Activated CD4-positive, alpha-beta T cell treated with anti-CD3 and anti-CD28 coated beads, Interleukin-2, amount 50 U/mL, for 48 hours (primary cell): ENCODE measurements around the gene PDPR.
"Not testable (repeated sequence)": the region's sequence is repeated elsewhere in the genome, so short reads cannot be mapped to it uniquely, and the experiment has no call there.

Source experiments
- DNase-seq, 2 experiments: peaks; one replicate each; pipeline ENCODE4 v3.0.0-alpha.2; 2020

Gene PDPR

DNA sequence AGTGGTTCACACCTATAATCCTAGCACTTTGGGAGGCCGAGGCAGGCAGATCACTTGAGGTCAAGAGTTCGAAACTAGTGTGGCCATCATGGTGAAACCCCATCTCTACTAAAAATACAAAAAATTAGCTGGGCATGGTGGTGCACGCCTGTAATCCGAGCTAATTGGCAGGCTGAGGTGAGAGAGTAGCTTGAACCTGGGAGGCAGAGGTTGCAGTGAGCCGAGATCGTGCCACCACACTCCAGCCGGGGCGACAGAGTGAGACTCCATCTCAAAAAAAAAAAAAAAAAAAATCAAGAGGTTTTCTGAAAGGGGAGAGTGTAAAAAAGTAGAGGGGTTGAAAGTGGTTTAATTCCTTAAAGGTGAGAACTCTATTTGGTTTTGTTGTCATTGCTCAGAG lies 21.7 kb downstream of the PDPR start:
- not testable (repeated sequence) for DNase-seq

DNA sequence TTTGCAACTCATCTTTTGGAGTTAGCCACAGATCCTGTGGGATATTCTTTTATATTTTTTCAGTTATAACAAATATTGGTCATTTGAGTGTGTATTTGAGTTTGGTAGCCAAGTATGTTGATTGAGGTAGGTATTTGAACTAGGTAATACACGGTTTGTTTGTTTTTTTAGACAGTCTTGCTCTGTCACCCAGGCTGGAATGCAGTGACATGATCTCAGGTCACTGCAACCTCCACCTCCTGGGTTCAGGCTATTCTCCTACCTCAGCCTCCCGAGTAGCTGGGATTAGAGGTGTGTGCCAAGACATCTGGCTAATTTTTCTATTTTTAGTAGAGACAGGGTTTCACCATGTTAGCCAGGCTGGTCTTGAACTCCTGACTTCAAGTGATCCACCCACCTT lies 22.5 kb downstream of the PDPR start:
- DNase-seq: not testable (repeated sequence)

DNA sequence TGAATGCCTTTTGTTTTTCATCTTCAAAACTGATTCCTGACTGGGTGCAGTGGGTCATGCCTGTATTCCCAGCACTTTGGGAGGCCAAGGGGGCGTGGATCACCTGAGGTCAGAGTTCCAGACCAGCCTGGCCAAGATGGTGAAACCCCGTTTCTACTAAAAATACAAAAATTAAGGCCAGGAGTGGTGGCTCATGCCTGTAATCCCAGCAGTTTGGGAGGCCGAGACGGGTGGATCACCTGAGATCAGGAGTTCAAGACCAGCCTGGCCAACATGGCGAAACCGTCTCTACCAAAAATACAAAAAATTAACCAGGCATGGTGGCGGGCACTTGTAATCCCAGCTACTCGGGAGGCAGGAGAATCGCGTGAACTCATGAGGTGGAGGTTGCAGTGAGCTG lies 28.6 kb downstream of the PDPR start:
- not testable (repeated sequence) for DNase-seq

DNA sequence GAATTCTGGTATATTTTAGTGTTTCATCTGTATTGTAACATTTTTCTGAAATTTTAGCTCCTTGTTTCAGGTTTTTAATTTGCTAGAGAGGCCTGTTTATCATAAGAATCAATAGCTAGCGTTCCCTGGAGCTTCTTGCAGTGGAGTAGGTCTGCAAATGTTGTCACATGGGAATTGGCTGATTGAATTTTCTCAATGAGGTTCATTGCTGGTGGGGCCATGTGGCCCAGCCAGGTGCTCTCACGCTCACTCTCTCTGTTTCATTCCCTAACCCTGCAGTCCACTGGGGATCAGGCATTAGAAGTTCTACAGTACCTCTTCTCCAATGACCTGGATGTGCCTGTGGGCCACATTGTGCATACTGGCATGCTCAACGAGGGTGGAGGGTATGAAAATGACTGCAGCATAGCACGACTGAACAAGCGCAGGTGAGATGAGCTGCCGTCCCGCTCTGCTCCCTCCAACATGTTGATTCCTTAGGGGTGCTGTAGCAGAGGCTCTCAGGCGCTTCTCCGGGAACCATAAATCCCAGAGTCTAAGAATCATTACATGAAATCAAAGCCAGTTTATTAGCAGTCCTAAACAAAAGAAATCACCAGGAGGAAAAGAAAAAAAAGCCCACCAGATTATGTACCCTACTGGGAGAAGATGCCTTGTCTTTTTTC lies 29.2 kb downstream of the PDPR start:
- DNase-seq: not testable (repeated sequence)

DNA sequence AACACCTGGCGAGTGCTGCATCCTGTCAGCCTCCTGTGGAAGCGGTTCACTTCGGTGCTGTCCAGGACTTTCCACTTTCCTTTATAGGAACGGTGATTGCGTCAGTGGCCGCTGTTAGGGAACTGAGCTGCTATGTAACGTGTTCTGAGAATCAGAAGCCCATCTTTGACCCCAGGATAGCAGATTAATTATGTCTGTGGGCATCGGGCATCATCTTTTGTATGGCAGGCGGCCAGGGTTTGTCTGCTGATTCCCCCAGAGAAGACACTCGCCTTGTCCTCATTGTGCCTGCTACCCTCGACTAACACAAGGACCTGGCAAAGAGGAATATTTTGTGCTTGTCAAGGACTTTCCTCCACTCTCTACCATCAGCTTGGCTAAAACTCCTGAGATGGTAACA lies 33.7 kb downstream of the PDPR start:
- not testable (repeated sequence) for DNase-seq

DNA sequence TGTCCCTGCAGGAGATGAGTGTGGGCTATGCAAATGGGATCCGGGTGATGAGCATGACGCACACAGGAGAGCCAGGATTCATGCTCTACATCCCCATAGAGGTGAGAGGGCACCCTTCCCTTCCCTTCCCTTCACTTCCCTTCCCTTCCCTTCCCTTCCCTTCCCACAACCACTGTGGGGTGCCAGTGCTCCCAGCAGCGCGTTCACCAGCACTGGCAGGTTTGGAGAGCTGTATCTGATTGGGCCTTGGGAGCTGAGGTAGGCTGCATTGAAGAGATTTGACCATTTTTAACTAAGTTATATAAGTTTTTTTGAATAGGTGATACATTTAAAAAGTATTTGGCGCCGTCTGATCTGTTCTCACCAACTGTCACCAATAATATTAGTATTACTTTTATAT lies 34.3 kb downstream of the PDPR start:
- DNase-seq: not testable (repeated sequence)

DNA sequence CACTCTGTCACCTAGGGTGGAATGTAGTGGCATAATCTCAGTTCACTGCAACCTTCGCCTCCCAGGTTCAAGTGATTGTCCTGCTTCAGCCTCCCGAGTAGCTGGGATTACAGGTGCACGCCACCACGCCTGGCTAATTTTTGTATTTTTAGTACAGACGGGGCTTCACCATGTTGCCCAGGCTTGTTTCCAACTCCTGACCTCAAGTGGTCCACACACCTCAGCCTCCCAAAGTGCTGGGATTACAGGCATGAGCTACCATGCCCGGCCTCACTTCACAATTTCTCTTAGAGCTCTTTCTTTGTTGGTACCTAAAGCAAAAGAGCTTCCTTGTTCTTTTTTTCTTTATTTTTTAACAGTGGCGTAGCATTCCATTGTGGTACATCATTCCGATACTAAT lies 35.2 kb downstream of the PDPR start:
- DNase-seq: not testable (repeated sequence)

DNA sequence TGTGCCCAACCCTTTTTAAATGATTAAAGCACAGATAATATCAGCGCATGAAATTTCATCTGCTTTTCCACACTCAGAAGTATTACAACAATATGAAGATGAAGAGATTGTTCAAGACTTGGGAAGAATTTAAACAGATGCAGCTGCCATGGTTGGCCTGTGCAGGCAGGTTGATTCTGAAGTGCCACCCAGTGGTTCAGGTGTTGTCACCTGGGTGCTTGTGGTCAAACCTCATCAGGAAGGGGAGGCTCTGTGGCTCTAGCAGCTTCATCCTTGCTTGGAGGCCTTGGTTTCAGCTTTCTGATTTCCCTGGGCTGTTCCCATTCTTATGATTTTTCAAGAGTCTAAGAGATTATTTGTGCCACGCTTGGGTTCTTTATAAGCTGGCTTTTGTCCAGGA lies 37.3 kb downstream of the PDPR start:
- no peak for DNase-seq

DNA sequence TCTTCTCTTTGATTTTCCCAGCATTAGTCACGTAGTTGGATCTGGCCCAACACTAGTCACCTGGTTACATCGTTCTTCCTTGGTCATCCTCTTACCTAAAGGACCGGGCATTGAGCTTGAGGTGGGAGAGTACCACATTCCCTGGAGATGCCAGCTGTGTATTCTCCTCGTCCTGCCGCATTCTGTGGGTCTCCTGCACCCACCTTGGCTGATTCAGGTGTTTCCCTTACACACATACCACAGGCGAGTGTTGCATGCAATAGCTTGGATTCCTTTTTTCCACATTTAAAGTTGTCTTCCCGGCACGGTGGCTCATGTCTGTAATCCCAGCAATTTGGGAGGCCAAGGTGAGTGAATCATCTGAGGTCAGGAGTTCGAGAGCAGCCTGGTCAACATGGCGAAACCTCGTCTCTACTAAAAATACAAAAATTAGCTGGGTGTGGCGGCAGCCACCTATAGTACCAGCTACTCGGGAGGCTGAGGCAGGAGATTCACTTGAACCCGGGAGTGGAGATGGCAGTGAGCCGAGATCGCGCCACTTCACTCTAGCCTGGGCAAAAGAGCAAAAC lies 37.9 kb downstream of the PDPR start:
- no peak for DNase-seq

DNA sequence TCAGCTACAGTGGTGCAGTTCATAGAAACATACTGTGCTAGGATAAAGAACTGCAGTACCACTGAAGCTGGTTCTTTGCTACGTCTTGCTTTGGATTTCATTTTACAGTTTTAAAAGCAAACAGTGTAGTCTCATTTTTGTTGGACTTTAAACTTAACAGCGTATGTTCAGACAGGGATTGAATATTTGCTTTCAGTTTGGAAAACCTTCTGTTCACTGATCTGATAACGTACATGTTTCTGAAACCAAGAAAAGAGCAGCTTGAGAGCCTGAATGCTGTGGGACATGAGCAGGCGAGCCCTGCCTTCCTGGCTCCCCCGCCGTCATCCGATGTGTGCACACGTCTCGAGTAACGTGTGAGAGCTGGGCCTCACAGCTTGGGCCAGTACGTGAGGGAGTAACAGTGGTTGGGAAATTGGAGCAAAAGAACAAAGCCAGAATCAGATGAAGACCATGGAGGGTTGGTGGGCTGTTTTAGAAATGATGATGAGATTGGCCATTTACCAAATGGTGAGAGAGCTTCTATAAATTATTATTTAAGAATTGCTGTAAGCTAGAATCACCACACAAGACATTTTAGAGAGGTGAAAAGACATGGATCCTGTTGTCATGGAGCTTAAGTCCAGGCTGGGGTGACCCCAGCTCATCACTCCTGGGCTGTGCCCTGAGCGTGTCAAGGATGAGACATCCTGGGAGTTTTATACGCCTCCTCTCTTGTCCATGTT lies 38.6 kb downstream of the PDPR start:
- DNase-seq: no peak

DNA sequence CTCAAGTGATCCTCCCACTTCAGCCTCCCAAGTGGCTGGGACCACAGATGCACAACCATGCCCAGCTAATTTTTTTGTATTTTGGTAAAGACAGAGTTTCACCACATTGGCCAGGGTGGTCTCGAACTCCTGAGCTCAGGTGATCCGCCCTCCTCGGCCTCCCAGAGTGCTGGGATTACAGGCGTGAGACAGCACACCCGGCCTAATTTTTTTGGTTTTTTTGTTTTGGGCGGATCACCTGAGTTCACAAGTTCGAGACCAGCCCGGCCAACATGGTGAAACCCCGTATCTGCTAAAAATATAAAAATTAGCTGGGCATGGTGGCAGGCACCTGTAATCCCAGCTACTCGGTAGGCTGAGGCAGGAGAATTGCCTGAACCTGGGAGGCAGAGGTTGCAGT lies 40.6 kb downstream of the PDPR start:
- not testable (repeated sequence) for DNase-seq

DNA sequence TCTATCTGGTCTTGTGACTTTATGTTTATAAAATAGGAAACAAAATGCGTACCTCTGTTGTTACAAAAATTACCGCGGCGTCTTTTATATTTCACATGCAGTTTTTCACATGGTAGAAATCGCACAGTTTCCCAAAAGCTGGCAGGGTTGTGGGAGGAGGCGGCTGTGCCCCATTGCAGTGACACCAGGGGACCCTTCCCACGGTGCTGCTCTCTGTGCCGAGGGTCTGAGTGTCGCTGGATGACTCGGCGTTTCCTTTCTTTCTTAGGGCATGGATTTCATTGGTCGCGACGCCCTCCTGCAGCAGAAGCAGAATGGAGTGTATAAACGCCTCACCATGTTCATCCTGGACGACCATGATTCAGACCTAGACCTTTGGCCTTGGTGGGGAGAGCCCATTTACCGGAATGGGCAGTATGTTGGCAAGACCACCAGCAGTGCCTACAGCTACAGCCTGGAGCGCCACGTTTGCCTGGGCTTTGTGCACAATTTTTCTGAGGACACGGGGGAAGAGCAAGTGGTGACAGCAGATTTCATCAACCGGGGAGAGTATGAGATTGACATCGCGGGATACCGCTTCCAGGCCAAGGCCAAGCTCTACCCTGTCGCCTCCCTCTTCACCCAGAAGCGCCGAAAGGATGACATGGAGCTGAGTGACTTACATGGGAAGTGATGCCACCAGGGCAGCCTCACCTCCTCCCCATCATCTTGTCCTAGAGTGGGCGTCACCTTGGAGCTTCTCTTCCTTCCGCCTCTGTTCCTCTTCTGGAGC lies 42.3 kb downstream of the PDPR start:
- DNase-seq: no peak

DNA sequence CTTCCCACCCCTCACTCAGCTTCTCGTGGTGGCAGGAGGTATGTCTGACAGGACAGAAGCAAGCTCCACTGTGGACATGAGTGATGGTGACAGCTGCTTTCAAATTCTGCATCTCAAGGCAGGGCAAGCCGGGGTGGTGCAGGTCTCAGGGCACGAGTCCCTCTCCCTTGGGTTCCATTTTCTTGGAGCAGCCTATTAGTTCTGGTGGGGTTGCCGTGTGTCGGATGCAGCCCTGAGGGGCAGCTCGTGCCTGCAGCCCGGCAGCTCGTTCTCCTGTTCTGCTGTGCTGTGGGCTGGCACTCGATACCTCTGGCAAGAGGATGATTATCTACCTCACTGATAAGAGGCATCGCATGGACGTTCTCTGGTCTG lies 43.0 kb downstream of the PDPR start:
- DNase-seq: no peak

DNA sequence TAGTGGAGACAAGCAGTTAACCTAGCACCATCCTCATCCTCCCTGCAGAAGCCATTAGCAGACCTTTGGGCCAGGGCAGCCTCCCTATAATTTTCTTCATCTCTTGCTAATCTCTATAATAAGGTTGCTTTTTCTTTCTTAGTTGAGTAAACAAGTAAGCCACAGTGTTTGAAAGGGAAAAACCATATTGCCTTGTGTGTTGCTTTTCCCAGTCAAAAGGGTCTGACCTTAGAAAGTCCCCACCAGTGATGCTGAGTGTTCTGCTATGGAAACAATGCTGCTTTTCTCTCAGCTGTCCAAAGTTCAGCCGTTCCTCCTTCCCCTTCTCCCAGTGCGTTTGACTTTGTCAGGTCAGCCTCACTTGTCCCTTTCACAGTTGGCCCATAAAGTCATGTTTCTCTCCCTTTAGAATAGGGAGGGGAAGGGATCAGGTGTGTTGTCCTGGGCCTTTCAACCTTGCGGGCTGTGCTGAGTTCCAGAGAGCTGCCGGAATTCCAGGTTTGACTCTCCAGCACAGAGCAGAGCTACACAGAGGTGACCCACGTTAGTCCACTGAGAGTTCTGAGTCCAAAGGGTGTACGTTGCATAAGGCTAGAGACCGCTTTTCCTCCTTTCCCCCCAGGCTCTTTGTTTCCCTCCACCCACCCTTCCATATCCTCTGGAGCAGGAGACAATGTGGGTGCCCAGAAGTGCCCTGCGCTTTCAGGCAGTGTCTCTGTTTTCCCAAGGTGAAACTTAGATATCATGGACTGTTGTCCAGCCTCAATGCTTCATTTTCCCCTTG lies 43.5 kb downstream of the PDPR start:
- DNase-seq: no peak

DNA sequence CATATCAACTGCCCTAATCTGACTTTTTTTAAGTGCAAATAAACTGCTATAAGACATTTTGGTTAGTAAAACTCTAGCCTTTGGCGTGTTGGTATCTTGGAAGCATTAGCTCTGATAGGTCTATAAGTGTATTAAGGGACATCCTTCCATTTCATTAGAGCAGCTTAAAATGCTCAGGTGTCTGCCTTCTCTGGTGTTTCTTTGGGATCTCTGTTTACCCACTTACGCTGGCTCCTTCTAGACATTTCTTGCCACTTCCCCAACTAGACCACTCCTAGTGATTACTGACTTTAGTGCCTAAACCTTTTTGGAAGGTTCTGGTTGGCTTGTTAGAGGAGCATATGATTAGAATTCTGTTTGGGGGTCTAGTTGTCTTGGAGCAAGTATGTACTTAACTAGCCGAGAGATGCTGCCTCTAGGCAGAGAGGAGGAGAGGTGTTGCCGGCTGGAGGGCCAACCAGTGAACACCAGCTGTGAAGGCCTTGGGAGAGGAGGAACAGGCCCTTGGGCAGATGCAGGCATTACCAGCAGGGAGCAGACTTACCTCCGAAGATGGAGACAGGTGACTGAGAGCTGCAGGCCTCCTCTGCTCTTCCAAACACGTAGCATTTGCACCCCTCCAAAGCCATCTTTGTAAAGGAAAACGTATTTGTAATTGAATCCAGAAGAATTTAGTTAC lies 44.3 kb downstream of the PDPR start:
- DNase-seq: no peak

DNA sequence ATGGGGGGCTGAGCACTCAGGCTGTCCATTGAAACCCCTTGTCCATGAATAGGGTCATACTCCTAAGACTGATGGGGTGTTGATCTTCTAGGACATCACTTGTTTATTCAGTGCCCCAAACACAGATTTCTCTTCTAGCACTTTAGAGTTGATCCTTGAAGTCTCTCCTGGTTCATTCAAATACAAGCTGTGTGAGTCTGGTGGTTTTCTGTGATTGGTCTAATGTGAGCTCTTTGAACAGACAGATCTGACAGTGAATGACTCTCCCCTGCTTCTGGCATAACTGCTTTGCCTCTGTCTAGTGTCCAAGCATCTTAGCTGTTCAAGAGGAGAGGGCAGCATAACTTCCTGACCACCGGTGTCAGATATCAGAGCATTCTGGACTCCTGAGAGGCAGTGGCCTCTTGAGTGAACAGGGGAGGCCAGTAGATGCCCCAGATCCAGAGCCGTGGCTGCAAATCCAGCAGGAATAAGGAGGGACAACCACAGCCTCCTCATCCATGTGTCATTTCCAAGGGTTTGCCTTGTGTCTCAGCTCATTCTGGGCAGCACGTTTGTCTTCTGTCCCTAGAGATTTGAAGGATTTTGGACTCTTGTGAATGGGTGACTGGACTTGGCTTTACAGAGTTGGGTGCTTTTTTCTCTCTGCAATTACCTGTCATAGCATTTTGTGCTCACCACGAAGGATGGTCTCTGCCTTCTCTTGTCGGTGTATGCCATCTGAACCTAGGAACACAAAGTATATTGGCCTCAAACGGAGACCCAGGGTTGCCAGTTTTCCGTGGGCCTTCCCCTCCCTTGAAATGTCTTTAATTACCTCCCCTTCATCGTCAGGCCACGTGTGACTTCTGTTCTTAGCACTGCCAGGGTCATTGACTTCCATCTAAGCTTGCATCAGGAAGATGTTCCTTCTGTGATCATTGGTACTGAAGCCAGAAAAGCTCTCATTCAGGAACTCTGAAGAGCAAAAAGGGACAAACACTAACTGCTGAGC lies 45.5 kb downstream of the PDPR start:
- no peak for DNase-seq

DNA sequence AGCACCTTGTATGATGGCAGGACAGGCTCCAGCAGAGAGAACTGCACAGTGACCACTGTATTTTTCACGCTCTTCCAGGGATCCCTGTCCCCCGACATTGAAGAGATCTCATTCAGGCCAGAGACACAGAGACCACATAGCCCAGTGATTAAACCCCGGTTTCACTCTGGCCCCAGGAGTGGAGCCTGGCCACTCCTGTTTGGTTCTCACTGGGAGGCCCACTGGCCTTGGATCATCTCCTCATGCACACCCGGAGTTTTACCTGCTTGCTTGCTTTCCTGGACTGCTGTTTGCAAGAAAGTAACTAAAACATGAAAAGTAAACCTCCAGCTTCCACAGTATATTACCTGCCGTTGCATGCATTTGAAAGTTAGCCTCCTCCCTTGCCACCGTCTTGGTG lies 46.3 kb downstream of the PDPR start:
- no peak for DNase-seq

DNA sequence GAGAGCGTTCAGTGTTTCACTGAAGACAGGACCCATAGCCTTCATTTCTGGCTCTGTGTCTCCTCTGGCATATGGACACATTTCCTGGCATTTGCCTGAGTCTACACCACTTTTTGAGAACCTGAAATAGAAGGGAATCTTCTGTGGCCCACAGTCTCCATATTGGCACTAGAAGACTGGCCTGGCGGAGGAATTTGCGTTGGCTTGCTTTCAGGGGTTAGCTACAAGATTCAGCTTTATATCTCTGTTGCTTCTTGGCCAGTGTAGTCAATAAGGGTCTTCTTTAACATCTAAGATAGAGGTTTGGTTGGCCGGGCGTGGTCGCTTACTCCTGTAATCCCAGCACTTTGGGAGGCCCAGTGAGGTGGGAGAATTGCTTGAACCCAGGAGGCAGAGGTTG lies 46.7 kb downstream of the PDPR start:
- DNase-seq: no peak

DNA sequence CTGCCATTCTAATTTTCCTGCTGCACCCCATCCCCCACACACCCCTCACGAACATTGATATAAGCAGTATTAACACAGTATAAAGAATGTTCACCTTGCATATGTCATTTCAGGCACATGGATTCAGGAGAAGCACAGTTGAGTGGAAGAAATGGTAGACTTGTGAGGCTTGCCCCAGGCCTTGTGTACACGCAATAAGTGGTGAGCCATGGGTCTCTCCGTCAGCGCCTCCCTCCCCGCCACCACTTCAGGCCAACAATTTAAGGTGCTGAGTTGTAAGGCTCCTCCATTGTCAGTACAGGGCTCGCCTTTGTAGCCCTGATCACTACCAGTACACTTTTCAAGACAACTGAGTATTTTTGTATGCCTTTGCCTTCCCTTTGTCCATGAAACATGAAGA lies 47.2 kb downstream of the PDPR start:
- DNase-seq: no peak

DNA sequence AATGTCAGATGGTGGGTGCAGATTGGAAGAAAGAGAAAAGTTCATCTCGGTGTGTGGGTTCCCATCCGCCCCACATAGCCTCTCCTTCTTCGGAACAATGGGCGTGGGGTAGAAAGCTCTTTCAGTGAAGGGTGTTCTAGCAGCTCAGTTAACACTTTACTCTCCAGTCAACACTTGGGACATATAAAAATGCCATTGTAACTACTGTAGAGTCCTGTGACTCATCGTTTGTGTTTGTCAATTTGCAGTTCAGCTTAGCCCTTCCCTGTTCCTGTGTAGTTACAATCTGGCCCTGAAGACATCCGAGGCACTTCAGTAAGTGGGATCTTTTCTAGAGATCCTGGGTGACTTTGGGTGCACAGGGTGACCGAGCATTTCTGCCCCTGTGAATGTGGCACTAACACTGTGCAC lies 47.9 kb downstream of the PDPR start:
- no peak for DNase-seq

DNA sequence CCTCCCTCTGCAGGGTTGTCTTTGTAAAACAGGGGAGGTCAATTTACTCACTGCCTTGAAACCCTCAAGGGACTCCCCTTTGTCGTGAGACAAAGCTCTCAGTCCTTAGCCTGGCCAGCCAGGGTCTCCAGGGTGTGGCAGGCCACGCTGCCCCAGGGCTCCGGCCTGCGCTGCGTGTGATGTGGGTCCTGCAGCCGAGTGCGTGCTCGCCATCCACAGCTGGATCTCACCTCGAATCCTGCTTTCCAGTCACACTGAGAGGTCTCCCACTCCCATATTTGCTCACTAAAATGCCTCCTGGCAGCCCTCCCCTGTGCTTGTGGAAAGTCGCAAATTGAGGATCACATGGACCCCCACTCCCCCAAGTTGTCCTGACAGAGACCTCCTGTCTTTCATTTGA lies 49.5 kb downstream of the PDPR start:
- no peak for DNase-seq
